NCI-H1930 (cell line): ENCODE measurements around the gene PTPRN2.
"Not testable (repeated sequence)": the region's sequence is repeated elsewhere in the genome, so short reads cannot be mapped to it uniquely, and the experiment has no call there.

Experiments used
- DNase-seq, 2 experiments: peaks; one replicate each; lab custom pipeline; 2025; lab: John Stamatoyannopoulos, UW

The PTPRN2 gene

GRCh38 chr7:157564517-157565177 lies 1023.0 kb downstream of the PTPRN2 start:
- DNase-seq: no peak

GRCh38 chr7:157563467-157564135 lies 1024.0 kb downstream of the PTPRN2 start:
- not testable (repeated sequence) for DNase-seq

GRCh38 chr7:157562522-157563398 lies 1024.9 kb downstream of the PTPRN2 start:
- not testable (repeated sequence) for DNase-seq

GRCh38 chr7:157561816-157562410 lies 1025.7 kb downstream of the PTPRN2 start:
- no peak for DNase-seq

- DNase-seq: no peak
These were observed 1026.2 kb downstream of the PTPRN2 start for GRCh38 chr7:157561523-157561785.

GRCh38 chr7:157560710-157561522 lies 1026.7 kb downstream of the PTPRN2 start:
- DNase-seq: no peak

- DNase-seq: no peak
These were observed 1027.4 kb downstream of the PTPRN2 start for GRCh38 chr7:157560258-157560654.

- no peak for DNase-seq
These were observed 1027.9 kb downstream of the PTPRN2 start for GRCh38 chr7:157559596-157560257.

GRCh38 chr7:157558875-157559595 lies 1028.6 kb downstream of the PTPRN2 start:
- DNase-seq: no peak

GRCh38 chr7:157558516-157558874 lies 1029.1 kb downstream of the PTPRN2 start:
- DNase-seq: no peak

GRCh38 chr7:157558061-157558460 lies 1029.6 kb downstream of the PTPRN2 start:
- DNase-seq: no peak

- no peak for DNase-seq
These were observed 1030.4 kb downstream of the PTPRN2 start for GRCh38 chr7:157557263-157557662.

GRCh38 chr7:157556642-157556944 lies 1031.0 kb downstream of the PTPRN2 start:
- no peak for DNase-seq

- DNase-seq: no peak
These were observed 1031.5 kb downstream of the PTPRN2 start for GRCh38 chr7:157555944-157556641.

- DNase-seq: no peak
These were observed 1032.3 kb downstream of the PTPRN2 start for GRCh38 chr7:157555313-157555712.

GRCh38 chr7:157554393-157555238 lies 1033.0 kb downstream of the PTPRN2 start:
- DNase-seq: no peak

GRCh38 chr7:157553256-157553655 lies 1034.4 kb downstream of the PTPRN2 start:
- DNase-seq: no peak

- DNase-seq: no peak
These were observed 1035.2 kb downstream of the PTPRN2 start for GRCh38 chr7:157552295-157552993.
